Endothelial cell of umbilical vein (primary cell): ENCODE measurements around the gene RIOX2. TPM values are rescaled to one million over a fixed set of nuclear protein-coding genes. Genes with fewer than 3 reads are reported as not detected.

ENCODE experiments used
- BruUV-seq: library from RNA; stranded (reverse); fragments of 400-500 nt; replicated peaks from 2 replicates; lab custom pipeline; 2021; lab: Mats Ljungman, UMichigan
- CTCF ChIA-PET: fragments of 300-600, 350-600 bp; sonication (Branson Sonifier 250); formaldehyde crosslinking; loops from one replicate; lab custom pipeline; 2021; ENCODE audit warnings: antibody characterized with exemption, inconsistent platforms; lab: Charles Lee
- POLR2A ChIA-PET: fragments of 300-600, 350-600 bp; sonication (Branson Sonifier 250); formaldehyde crosslinking; loops from one replicate; lab custom pipeline; 2021; ENCODE audit warnings: antibody characterized with exemption, inconsistent platforms; lab: Charles Lee
- DNase-seq: peaks from one replicate; pipeline ENCODE4 v3.0.0-alpha.2; 2011; ENCODE audit warnings: low read depth, low spot score
- FAIRE-seq: peaks from 2 replicates; lab custom pipeline; 2011; peaks lifted over from hg19 to GRCh38; lab: Jason Lieb, UNC
- H2AFZ ChIP-seq: 2 replicates; pipeline ENCODE4 v1.6.0; 2012; ENCODE audit warnings: low read depth, low read length, control low read depth, inconsistent platforms
- H3K27ac ChIP-seq: 2 replicates; pipeline ENCODE4 v1.5.1; 2011; ENCODE audit warnings: low read depth, mild to moderate bottlenecking, control low read depth, low read length, moderate library complexity; ENCODE audit not compliant: insufficient read depth
- H3K27me3 ChIP-seq, 2 experiments: 2 replicates each; pipeline versions ENCODE4 v1.6.0 to v1.6.1; 2011; ENCODE audit warnings: low read length in 2 of 2, mixed read lengths in 1 of 2; ENCODE audit not compliant: control insufficient read depth in 2 of 2, insufficient read depth in 2 of 2
- H3K36me3 ChIP-seq, 2 experiments: 2 replicates in 1 of 2; 3 replicates in 1 of 2; pipeline ENCODE4 v1.5.1; 2011; ENCODE audit warnings: low read length in 2 of 2, mild to moderate bottlenecking in 1 of 2, moderate library complexity in 1 of 2; ENCODE audit not compliant: control insufficient read depth in 2 of 2, insufficient read depth in 2 of 2; ENCODE audit errors: extremely low read depth in 1 of 2
- H3K4me1 ChIP-seq: 3 replicates; pipeline ENCODE4 v1.5.1; 2011; ENCODE audit warnings: mild to moderate bottlenecking, low read length; ENCODE audit not compliant: control insufficient read depth, insufficient read depth; ENCODE audit errors: extremely low read depth
- H3K4me2 ChIP-seq: 2 replicates; pipeline ENCODE4 v1.6.1; 2011; ENCODE audit warnings: low read length, control low read depth, mixed read lengths; ENCODE audit not compliant: insufficient read depth
- H3K4me3 ChIP-seq, 3 experiments: fragments of 200-600 bp in 1 of 3; sonication (generic), shearing (Covaris generic) in 1 of 3; replicated peaks in 1 of 3; 2 replicates each; pipeline ENCODE4 v1.5.1; 2011 to 2016; ENCODE audit warnings: control low read depth in 3 of 3, low read length in 3 of 3, mild to moderate bottlenecking in 2 of 3, inconsistent platforms in 1 of 3, low read depth in 1 of 3, moderate library complexity in 1 of 3; ENCODE audit not compliant: insufficient read depth in 1 of 3
- H3K79me2 ChIP-seq: 2 replicates; pipeline ENCODE4 v1.6.0; 2012; ENCODE audit warnings: low read length, inconsistent platforms; ENCODE audit not compliant: control insufficient read depth, insufficient read depth
- H3K9ac ChIP-seq: replicated peaks from 2 replicates; pipeline ENCODE3; 2011; ENCODE audit warnings: low read length, control low read depth; ENCODE audit not compliant: insufficient read depth; ENCODE audit errors: extremely low read depth
- H3K9me1 ChIP-seq: replicated peaks from 3 replicates; pipeline ENCODE4 v1.6.0; 2011; ENCODE audit warnings: mild to moderate bottlenecking, low read length; ENCODE audit not compliant: control insufficient read depth, insufficient read depth; ENCODE audit errors: extremely low read depth
- H3K9me3 ChIP-seq: replicated peaks from 2 replicates; pipeline ENCODE4 v1.5.1; 2012; ENCODE audit warnings: low read length, inconsistent platforms; ENCODE audit not compliant: control insufficient read depth, insufficient read depth
- H4K20me1 ChIP-seq: replicated peaks from 2 replicates; pipeline ENCODE3; 2011; ENCODE audit warnings: mild to moderate bottlenecking, low read length; ENCODE audit not compliant: control insufficient read depth, insufficient read depth; ENCODE audit errors: extremely low read depth
- EZH2 ChIP-seq: IDR thresholded peaks from 2 replicates; pipeline ENCODE4 v1.6.1; 2012; ENCODE audit warnings: borderline replicate concordance, low read depth, mild to moderate bottlenecking, moderate library complexity, low read length, inconsistent platforms; ENCODE audit not compliant: severe bottlenecking
- FOS ChIP-seq: IDR thresholded peaks from 2 replicates; pipeline ENCODE4 v1.6.1; 2011; ENCODE audit warnings: mild to moderate bottlenecking, low read length, moderate library complexity, borderline replicate concordance; ENCODE audit not compliant: insufficient read depth
- GATA2 ChIP-seq: IDR thresholded peaks from 2 replicates; pipeline ENCODE4 v1.7.0; 2011; ENCODE audit warnings: low read depth, mild to moderate bottlenecking, moderate library complexity, mixed read lengths, low read length; ENCODE audit not compliant: insufficient read length, insufficient read depth
- JUN ChIP-seq: IDR thresholded peaks from 2 replicates; pipeline ENCODE4 v1.6.1; 2011; ENCODE audit warnings: borderline replicate concordance, low read depth; ENCODE audit not compliant: insufficient read length, insufficient read depth
- MYC ChIP-seq: IDR thresholded peaks from one replicate; pipeline ENCODE4 v1.6.1; 2011; ENCODE audit warnings: mild to moderate bottlenecking, low read depth, low read length
- POLR2A ChIP-seq: IDR thresholded peaks from 2 replicates; pipeline ENCODE4 v1.6.1; 2012; ENCODE audit warnings: low read depth, mild to moderate bottlenecking, control low read depth, low read length
- POLR2AphosphoS5 ChIP-seq: IDR thresholded peaks from 2 replicates; pipeline ENCODE4 v1.6.1; 2012; ENCODE audit warnings: low read depth, mild to moderate bottlenecking, control low read depth, low read length, moderate library complexity; ENCODE audit not compliant: insufficient read depth
- dilution Hi-C: fragments of 300-500 bp; cut with MboI; formaldehyde crosslinking; loops from one replicate; pipeline ENCODE4 v1.15.0; 2019; ENCODE audit warnings: low sequenced_read_pairs; ENCODE audit not compliant: extremely low pct_ligation_motif_present
- intact Hi-C: fragments of 100-400 bp; cut with micrococcal nuclease; formaldehyde crosslinking; loops from one replicate; pipeline ENCODE4 v1.10.0; 2022
- polyA plus RNA-seq, 4 experiments: library from polyadenylated mRNA; depleted of rRNA in 3 of 4; stranded (reverse) in 3 of 4; unstranded in 1 of 4; fragments of >200 nt; gene quantifications; 2 replicates each; pipeline versions ENCODE4 v1.2.1 to v1.2.3, GENCODE V29; 2011 to 2012; ENCODE audit warnings: missing spikeins in 1 of 4
- total RNA-seq: library from RNA; stranded (reverse); gene quantifications from 2 replicates; pipeline ENCODE4 v1.2.3, GENCODE V29; 2021
- TF ChIP-seq, protein P1 (sequence below): IDR thresholded peaks from 2 replicates; pipeline ENCODE4 v1.6.1; 2011; ENCODE audit not compliant: insufficient read depth, insufficient read length
- TF ChIP-seq, protein P2 (sequence below), 2 donors: IDR thresholded peaks; 1 replicate in 1 of 2; 2 replicates in 1 of 2; pipeline ENCODE4 v1.5.1; 2011; ENCODE audit warnings: low read length in 2 of 2, mild to moderate bottlenecking in 2 of 2, moderate library complexity in 2 of 2, control low read depth in 1 of 2, inconsistent platforms in 1 of 2, low read depth in 1 of 2; ENCODE audit not compliant: insufficient read depth in 1 of 2; ENCODE audit errors: extremely low read depth in 1 of 2

Gene RIOX2
- total and polyA plus RNA-seq, 2 donors (not counting 3 experiments of a cell fraction or from before 2014, with no cell fraction given) = 14.5 to 30.5 TPM

DNA sequence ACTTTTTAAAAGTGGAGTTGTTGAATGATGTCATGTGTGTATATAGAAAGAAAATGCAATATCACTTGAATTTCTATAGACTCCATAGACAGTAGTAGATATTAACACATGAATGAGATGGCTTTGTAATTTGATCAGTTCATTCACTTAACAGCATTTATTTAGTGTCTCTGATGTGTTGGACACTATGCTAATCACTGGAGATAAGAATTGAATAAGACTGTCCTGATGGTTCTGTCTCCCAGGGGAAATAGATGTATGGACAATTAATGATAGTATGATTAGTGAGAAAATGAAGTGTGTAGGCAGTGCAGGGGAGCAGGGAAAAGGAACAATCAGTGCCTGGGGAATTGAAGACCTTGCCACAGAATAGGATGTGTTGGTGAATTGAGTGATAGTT is 72.9 kb downstream of the RIOX2 start:
- dilution Hi-C loops = no loop called here
- H2AFZ ChIP-seq = no peak overlapping the region
- H3K4me1 ChIP-seq = no peaks in the 10 kb centered on the region
- FAIRE-seq (no peak), DNase-seq (no peak)
- intact Hi-C loops = loop anchor here (5.0 kb wide), 1 partner anchor 77 kb away; the partner anchor contains the start of gene CRYBG3
- TF ChIP-seq MYC (no peak), POLR2A (no peak), EZH2 (no peak), GATA2 (no peak), POLR2AphosphoS5 (no peak), JUN (no peak), FOS (no peak)
- TF ChIP-seq, protein P1, sequence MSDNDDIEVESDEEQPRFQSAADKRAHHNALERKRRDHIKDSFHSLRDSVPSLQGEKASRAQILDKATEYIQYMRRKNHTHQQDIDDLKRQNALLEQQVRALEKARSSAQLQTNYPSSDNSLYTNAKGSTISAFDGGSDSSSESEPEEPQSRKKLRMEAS = no peak
- TF ChIP-seq, protein P2, sequence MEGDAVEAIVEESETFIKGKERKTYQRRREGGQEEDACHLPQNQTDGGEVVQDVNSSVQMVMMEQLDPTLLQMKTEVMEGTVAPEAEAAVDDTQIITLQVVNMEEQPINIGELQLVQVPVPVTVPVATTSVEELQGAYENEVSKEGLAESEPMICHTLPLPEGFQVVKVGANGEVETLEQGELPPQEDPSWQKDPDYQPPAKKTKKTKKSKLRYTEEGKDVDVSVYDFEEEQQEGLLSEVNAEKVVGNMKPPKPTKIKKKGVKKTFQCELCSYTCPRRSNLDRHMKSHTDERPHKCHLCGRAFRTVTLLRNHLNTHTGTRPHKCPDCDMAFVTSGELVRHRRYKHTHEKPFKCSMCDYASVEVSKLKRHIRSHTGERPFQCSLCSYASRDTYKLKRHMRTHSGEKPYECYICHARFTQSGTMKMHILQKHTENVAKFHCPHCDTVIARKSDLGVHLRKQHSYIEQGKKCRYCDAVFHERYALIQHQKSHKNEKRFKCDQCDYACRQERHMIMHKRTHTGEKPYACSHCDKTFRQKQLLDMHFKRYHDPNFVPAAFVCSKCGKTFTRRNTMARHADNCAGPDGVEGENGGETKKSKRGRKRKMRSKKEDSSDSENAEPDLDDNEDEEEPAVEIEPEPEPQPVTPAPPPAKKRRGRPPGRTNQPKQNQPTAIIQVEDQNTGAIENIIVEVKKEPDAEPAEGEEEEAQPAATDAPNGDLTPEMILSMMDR (IDR thresholded peaks at IDR 0.05; ENCODE audit: extremely low read depth in 1 of 2, insufficient read depth in 1 of 2, low read depth in 1 of 2, low read length in 2 of 2) = no peak
- no peaks in the 10 kb centered on the region for H3K9me3 ChIP-seq
- H3K4me3 ChIP-seq = no peak overlapping the region
- no peak overlapping the region for H3K9ac ChIP-seq
- no peaks in the 10 kb centered on the region for H3K9me1 ChIP-seq
- no peaks in the 10 kb centered on the region for H3K36me3 ChIP-seq
- no peak overlapping the region for H3K4me2 ChIP-seq
- ChIA-PET CTCF (no interaction called here), POLR2A (no interaction called here)
- no peaks in the 10 kb centered on the region for H3K27me3 ChIP-seq
- BruUV-seq = no TSS peak
- H4K20me1 ChIP-seq = no peaks in the 10 kb centered on the region
- H3K27ac ChIP-seq = no peak overlapping the region
- H3K79me2 ChIP-seq = no peaks in the 10 kb centered on the region
